Suprapubic skin (tissue), 4 donors: ENCODE measurements around the gene GAB4. TPM values are rescaled to one million over a fixed set of nuclear protein-coding genes. Genes with fewer than 3 reads are reported as not detected.

ENCODE experiments used
- DNase-seq, 2 donors: peaks; one replicate each; pipeline ENCODE4 v3.0.0-alpha.2; 2019; ENCODE audit warnings: low spot score in 2 of 2
- H3K27ac ChIP-seq: fragments of 200-600 bp; sonication (generic); one replicate; pipeline ENCODE4 v1.5.1; 2019
- H3K27me3 ChIP-seq: fragments of 200-600 bp; sonication (generic); one replicate; pipeline ENCODE4 v1.5.1; 2019
- H3K36me3 ChIP-seq: fragments of 200-600 bp; sonication (generic); one replicate; pipeline ENCODE4 v1.5.1; 2019
- H3K4me1 ChIP-seq: fragments of 200-600 bp; sonication (generic); one replicate; pipeline ENCODE4 v1.5.1; 2019
- H3K4me3 ChIP-seq: fragments of 200-600 bp; sonication (generic); one replicate; pipeline ENCODE4 v1.5.1; 2019; ENCODE audit warnings: mild to moderate bottlenecking
- H3K9me3 ChIP-seq: fragments of 200-600 bp; sonication (generic); one replicate; pipeline ENCODE4 v1.5.1; 2019
- EP300 ChIP-seq: sonication (generic); formaldehyde crosslinking; IDR thresholded peaks from one replicate; pipeline ENCODE4 v1.6.1; 2017; ENCODE audit warnings: antibody characterized with exemption
- POLR2A ChIP-seq, 2 donors: fragments of 450-650 bp; IDR thresholded peaks; one replicate each; pipeline ENCODE4 v1.6.1; 2017; ENCODE audit warnings: antibody characterized with exemption in 2 of 2, mild to moderate bottlenecking in 2 of 2, moderate library complexity in 2 of 2
- POLR2AphosphoS5 ChIP-seq, 3 donors: sonication (generic); formaldehyde crosslinking; IDR thresholded peaks; one replicate each; pipeline ENCODE4 v1.6.1; 2017; ENCODE audit warnings: antibody characterized with exemption in 3 of 3
- WGBS: methylation state at CpG from one replicate; pipeline ENCODE4 v1.1.5; 2018; 5-methylcytosine and 5-hydroxymethylcytosine counted together
- total RNA-seq, 4 donors: library from RNA; depleted of rRNA; stranded (reverse); fragments of >200 nt; gene quantifications; one replicate each; pipeline ENCODE4 v1.1.0, GENCODE V29; 2016
- TF ChIP-seq, protein P1 (sequence below), 2 donors: fragments of 200-600 bp in 1 of 2; fragments of 450-650 bp in 1 of 2; sonication (generic) in 1 of 2; IDR thresholded peaks; one replicate each; pipeline ENCODE4 v1.5.1; 2016 to 2019; ENCODE audit warnings: antibody characterized with exemption in 2 of 2, mild to moderate bottlenecking in 1 of 2, moderate library complexity in 1 of 2

Gene GAB4, protein sequence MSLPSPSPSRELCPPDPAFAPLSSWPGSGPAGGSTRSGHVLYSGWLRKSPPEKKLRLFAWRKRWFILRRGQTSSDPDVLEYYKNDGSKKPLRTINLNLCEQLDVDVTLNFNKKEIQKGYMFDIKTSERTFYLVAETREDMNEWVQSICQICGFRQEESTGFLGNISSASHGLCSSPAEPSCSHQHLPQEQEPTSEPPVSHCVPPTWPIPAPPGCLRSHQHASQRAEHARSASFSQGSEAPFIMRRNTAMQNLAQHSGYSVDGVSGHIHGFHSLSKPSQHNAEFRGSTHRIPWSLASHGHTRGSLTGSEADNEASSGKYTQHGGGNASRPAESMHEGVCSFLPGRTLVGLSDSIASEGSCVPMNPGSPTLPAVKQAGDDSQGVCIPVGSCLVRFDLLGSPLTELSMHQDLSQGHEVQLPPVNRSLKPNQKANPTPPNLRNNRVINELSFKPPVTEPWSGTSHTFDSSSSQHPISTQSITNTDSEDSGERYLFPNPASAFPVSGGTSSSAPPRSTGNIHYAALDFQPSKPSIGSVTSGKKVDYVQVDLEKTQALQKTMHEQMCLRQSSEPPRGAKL
- total RNA-seq = under 1 TPM in 2 of 4 donors, not detected in 2; 0.21 to 0.32 TPM

DNA sequence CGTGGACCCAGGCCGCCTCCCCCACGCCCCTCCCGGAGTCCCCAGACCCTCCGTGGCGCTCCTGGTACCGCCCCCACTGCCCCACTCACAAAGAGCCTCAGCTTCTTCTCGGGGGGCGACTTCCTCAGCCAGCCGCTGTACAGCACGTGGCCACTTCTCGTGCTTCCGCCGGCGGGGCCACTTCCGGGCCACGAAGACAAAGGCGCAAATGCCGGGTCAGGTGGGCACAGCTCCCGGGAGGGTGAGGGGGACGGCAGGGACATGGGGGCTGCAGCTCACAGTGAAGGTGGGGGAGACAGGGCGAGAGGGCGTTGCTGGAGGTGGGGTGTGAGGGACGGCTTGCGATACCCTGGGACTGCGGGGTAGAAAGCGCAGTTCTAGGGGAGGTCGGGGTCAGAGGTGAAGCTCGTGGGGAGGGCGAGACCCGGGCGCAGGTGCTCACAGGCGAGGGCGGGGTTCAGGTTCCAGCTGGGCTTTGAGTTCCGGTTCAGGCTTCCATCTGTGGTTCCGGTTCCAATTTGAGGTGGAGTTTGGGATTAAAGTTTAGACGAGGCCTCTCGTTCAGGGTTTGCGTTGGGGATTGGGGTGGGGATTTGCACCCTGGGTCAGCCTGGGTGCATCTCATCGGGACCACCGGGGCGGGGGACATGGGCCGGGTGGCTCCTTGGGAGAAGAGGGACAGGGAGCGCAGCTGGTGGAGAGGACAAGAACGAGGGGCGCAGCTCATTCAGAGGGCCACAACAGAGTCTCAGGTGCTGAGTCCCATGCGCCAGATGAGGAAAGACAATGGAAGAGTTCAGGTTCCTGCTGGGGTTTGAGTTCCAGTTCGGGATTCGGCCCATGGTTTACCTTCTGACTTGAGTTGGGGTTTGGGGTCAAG lies at the start of gene GAB4:
Gene GAB4 (minus strand): TSS at position 371 of the 880 bp plus-strand sequence. CDS start 108 bp downstream, at position 263.
- Histone ChIP-seq H3K9me3 (no peaks in the 10 kb centered on the region), H3K27ac (no peak within 1 kb of the TSS), H3K4me3 (no peak within 1 kb of the TSS), H3K27me3 (peaks cover 20% of the 10 kb centered on the region), H3K4me1 (peaks cover 1% of the 10 kb centered on the region), H3K36me3 (no peaks in the 10 kb centered on the region)
- 83% methylated on average over 37 of the region's 49 CpGs for WGBS
- TF ChIP-seq, protein P1, sequence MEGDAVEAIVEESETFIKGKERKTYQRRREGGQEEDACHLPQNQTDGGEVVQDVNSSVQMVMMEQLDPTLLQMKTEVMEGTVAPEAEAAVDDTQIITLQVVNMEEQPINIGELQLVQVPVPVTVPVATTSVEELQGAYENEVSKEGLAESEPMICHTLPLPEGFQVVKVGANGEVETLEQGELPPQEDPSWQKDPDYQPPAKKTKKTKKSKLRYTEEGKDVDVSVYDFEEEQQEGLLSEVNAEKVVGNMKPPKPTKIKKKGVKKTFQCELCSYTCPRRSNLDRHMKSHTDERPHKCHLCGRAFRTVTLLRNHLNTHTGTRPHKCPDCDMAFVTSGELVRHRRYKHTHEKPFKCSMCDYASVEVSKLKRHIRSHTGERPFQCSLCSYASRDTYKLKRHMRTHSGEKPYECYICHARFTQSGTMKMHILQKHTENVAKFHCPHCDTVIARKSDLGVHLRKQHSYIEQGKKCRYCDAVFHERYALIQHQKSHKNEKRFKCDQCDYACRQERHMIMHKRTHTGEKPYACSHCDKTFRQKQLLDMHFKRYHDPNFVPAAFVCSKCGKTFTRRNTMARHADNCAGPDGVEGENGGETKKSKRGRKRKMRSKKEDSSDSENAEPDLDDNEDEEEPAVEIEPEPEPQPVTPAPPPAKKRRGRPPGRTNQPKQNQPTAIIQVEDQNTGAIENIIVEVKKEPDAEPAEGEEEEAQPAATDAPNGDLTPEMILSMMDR (IDR thresholded peaks at IDR 0.05) = no peak
- TF ChIP-seq POLR2AphosphoS5 (IDR thresholded peaks at IDR 0.05) = no peak
- TF ChIP-seq EP300 = no peak
- no peak for TF ChIP-seq POLR2A (IDR thresholded peaks at IDR 0.05)
- no peak for DNase-seq

DNA sequence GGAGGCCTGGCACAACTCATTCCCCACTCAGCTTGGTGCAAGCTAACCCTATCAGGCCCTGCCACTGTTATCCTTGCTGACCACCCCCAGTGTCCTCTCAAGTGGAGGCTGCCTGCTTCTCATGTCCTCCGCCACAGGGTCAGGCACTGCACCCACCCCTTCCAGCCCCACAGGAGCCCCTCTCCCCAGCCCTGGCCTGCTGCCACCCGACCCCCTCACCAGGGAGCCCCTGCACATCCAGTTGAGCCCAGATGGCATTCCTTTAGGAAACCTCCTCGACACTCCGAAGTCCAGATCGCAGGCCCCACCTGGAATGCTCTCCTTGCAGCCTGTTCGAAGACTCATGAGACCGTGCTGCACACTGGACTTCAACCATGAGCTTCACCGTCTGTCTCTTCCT lies 48.8 kb upstream of the GAB4 start:
- DNase-seq = no peak
- H3K9me3 ChIP-seq = no peaks in the 10 kb centered on the region
- no peak overlapping the region for H3K4me3 ChIP-seq
- H3K36me3 ChIP-seq = no peaks in the 10 kb centered on the region
- peaks cover 2% of the 10 kb centered on the region for H3K4me1 ChIP-seq
- no peaks in the 10 kb centered on the region for H3K27me3 ChIP-seq
- WGBS = 85% methylated on average over 8 of the region's 8 CpGs
- no peak for TF ChIP-seq POLR2AphosphoS5 (IDR thresholded peaks at IDR 0.05)
- no peak for TF ChIP-seq EP300
- no peak overlapping the region for H3K27ac ChIP-seq

DNA sequence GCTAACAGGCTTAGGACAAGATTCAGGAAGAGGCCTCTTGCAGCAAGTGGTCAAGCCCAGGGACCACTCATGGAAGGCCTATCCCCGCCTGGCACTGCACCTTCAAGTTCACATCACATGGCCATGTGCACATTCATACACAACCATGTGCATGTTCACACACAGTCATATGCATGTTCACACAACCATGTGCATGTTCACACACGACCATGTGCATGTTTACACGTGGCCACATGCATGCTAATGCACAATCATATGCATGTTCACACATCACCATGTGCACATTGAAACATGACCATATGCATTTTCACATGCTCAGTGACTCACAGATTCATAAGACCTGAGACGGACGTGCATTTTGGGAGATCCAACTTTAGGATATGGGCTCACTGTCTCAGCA lies 48.0 kb upstream of the GAB4 start:
- H3K4me1 ChIP-seq = peaks cover 2% of the 10 kb centered on the region
- no peaks in the 10 kb centered on the region for H3K9me3 ChIP-seq
- no peaks in the 10 kb centered on the region for H3K27me3 ChIP-seq
- 57% methylated on average over 5 of the region's 5 CpGs for WGBS
- H3K36me3 ChIP-seq = no peaks in the 10 kb centered on the region
- no peak overlapping the region for H3K27ac ChIP-seq
- no peak overlapping the region for H3K4me3 ChIP-seq
- no peak for DNase-seq
- no peak for TF ChIP-seq POLR2A (IDR thresholded peaks at IDR 0.05)
- TF ChIP-seq, protein P1 (IDR thresholded peaks at IDR 0.05) = no peak
- TF ChIP-seq POLR2AphosphoS5 (IDR thresholded peaks at IDR 0.05) = no peak
- TF ChIP-seq EP300 = no peak

DNA sequence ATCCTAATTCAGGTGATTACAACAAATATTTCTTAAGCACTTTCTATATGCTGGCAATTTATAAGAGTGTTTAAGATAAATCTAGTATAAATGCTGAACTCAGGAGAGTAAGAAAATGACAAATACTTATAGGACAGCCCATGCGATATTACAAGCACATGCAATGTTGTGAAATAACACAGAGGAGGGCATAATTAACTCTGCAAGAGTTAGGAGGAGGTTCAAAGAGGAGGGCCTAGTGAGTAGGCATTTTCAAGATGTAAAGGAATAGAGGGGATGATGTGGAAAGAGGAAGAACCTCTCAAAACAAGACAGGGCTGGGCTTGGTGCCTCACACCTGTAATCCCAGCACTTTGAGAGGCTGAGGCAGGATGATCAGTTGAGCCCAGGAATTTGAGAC lies 39.6 kb upstream of the GAB4 start:
- Histone ChIP-seq H3K4me3 (no peak overlapping the region), H3K9me3 (no peaks in the 10 kb centered on the region), H3K27ac (no peak overlapping the region), H3K27me3 (no peaks in the 10 kb centered on the region), H3K36me3 (peaks cover 5% of the 10 kb centered on the region), H3K4me1 (no peaks in the 10 kb centered on the region)
- no peak for DNase-seq
- TF ChIP-seq POLR2A (IDR thresholded peaks at IDR 0.05) (no peak), EP300 (no peak), POLR2AphosphoS5 (IDR thresholded peaks at IDR 0.05) (no peak)
- TF ChIP-seq, protein P1 (IDR thresholded peaks at IDR 0.05) = no peak
- 77% methylated on average over 1 of the region's 1 CpG for WGBS

DNA sequence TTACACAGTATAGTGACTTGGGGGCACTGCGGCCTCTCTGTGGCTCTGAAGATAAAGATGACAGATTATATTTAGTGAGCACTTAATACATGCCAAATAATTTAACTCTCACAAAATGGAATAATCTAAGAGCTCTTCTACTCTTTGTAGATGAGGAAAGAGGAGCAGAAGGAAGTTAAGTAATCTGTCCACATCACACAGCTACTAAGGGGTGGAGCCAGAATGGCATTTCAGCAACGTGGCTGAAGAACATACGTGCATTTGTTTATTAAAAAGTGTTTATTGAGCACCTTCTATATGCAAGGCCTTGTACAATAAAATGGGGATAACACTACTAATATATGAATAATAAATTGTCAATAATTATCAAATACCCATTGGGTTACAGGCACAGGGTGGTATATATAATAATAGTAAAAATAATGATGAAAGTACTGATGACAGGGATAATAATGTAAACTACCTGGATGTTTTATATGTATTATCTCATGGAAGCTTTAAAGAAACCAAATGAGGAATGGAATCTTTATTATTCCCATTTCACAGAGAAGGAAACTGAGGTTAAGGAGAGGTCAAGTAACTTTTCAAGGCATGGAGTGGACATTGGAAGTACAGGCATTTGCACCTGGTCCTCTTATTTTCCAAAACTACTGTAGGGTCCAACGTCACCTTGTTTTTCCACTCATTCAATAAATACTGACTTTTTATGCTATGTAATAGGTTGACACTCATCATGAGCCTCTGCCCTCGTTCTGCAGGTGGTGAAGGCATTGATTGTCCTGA lies 38.7 kb upstream of the GAB4 start:
- H3K27me3 ChIP-seq = no peaks in the 10 kb centered on the region
- no peak overlapping the region for H3K27ac ChIP-seq
- WGBS = 69% methylated on average over 5 of the region's 5 CpGs
- no peak for TF ChIP-seq EP300
- TF ChIP-seq, protein P1 (IDR thresholded peaks at IDR 0.05) = no peak
- TF ChIP-seq POLR2A (IDR thresholded peaks at IDR 0.05) = no peak
- no peak for TF ChIP-seq POLR2AphosphoS5 (IDR thresholded peaks at IDR 0.05)
- peaks cover 5% of the 10 kb centered on the region for H3K36me3 ChIP-seq
- H3K4me1 ChIP-seq = no peaks in the 10 kb centered on the region
- DNase-seq = no peak
- no peak overlapping the region for H3K4me3 ChIP-seq
- H3K9me3 ChIP-seq = no peaks in the 10 kb centered on the region
